Prostate gland (tissue), 2 donors: ENCODE data around the gene CT55.
"Not testable (repeated sequence)": the region's sequence is repeated elsewhere in the genome, so short reads cannot be mapped to it uniquely, and the experiment has no call there.

Experiments
- POLR2AphosphoS5 ChIP-seq: sonication (generic); formaldehyde crosslinking; IDR thresholded peaks from one replicate; pipeline ENCODE4 v1.6.1; 2017; ENCODE audit warnings: antibody characterized with exemption
- TF ChIP-seq, protein P1 (sequence below), 4 experiments: fragments of 200-600 bp in 2 of 4; fragments of 450-650 bp in 2 of 4; sonication (generic) in 2 of 4; IDR thresholded peaks; 1 replicate in 3 of 4; 2 replicates in 1 of 4; pipeline ENCODE4 v1.5.1; 2016 to 2019; ENCODE audit warnings: antibody characterized with exemption in 4 of 4, mild to moderate bottlenecking in 2 of 4, moderate library complexity in 2 of 4

DNA sequence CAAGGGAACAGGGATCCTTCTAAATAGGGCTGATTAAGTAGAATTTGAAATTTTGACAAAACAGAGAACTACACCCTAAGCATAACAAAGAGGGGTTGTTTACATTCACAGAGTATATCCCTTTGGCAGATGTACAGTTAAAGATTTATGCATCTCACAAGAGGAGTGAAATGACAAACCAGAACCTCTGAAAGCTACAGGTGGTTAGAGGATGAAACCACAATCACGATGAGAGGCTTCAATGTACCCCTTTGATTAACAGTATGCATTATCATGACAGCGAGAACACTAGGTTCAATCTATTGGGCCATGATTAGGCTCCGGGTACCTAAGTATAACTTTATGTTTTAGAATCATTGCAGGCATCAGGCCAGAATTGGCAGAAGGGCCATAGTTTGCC, 16.5 kb downstream of the CT55 start:
- TF ChIP-seq POLR2AphosphoS5, result not testable (repeated sequence)
- TF ChIP-seq, protein P1, sequence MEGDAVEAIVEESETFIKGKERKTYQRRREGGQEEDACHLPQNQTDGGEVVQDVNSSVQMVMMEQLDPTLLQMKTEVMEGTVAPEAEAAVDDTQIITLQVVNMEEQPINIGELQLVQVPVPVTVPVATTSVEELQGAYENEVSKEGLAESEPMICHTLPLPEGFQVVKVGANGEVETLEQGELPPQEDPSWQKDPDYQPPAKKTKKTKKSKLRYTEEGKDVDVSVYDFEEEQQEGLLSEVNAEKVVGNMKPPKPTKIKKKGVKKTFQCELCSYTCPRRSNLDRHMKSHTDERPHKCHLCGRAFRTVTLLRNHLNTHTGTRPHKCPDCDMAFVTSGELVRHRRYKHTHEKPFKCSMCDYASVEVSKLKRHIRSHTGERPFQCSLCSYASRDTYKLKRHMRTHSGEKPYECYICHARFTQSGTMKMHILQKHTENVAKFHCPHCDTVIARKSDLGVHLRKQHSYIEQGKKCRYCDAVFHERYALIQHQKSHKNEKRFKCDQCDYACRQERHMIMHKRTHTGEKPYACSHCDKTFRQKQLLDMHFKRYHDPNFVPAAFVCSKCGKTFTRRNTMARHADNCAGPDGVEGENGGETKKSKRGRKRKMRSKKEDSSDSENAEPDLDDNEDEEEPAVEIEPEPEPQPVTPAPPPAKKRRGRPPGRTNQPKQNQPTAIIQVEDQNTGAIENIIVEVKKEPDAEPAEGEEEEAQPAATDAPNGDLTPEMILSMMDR (IDR thresholded peaks at IDR 0.05), result not testable (repeated sequence)
